K562 treated with DMSO at 1 percent for 4 hours (cell line): Measurements from ENCODE around the gene SHQ1. TPM values are rescaled to one million over a fixed set of nuclear protein-coding genes. Genes with fewer than 3 reads are reported as not detected.

ENCODE experiments used
- total RNA-seq: library from RNA; unstranded; fragments of 300-600 nt; gene quantifications from 2 replicates; pipeline ENCODE4 v1.2.3, GENCODE V29; 2022; ENCODE audit not compliant: insufficient read depth

SHQ1 gene
- 4.5 and 9.4 TPM in 2 replicates for total RNA-seq

DNA sequence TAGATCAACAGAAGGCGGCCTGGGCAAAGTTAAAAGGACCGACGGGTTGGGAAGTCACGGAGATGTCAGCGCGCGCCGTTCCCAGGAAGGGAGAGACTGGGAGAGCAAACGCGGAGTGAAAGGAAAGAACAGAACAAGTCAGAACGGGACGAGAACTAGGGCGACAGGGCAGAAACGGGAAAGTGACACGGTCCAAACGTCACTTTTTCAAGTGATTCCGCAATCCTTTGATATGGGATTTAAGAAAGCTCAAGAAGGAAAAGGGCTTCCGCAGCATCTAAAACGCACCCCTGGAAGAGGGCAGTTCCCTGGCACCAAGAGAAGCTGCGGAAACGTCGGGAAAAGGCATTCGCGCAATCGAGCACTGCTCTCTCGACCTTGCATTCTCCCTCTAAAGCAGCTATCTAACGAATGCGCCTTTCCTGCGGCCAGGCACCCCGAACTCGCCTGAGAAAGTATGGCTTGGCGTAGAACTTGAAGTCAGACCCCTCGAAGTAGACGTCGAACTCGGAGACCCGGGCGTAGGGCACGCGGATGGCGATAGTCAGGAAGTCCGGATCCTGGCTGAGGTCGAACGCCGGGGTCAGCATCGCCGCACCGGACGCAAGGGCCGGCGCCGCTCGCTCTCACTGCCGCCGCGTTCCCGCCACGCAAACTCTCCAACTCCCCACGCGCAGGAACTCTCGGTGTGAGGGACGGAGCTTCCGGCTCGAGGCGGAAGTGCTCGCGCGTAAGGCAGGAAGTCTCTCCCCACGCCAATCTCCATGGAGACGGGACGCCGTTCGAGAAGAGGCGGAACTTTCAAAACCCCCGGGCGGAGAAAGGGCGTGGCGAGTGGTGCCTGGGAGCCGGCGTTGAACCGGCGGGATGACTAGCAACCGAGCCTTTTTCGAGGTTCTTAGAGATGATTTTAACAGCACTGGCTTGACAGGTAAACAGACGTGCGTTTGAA, at the start of gene SHQ1:
Gene SHQ1, minus strand, starts transcription at position 695 of the 952 bp plus-strand sequence. Its CDS starts 105 bp downstream, at position 590.

GRCh38 chr3:72887705-72888545, 39.7 kb upstream of the SHQ1 start, which contains the start of gene GXYLT2:
GXYLT2 (plus strand) TSS chr3:72888046; CDS start chr3:72888234, 188 bp downstream.

Other genes with a start within 250 kb of the SHQ1 start
- gene GXYLT2, start 39.6 kb upstream of the SHQ1 start, total RNA-seq = 0.93 and 1.3 TPM in 2 replicates
- 9.7 and 12.3 TPM in 2 replicates for gene PPP4R2, start 148.4 kb upstream of the SHQ1 start, total RNA-seq
- not detected in 2 replicates for gene EBLN2, start 213.2 kb upstream of the SHQ1 start, total RNA-seq